Endothelial cell of umbilical vein (primary cell): Measurements from ENCODE around the gene TSEN15.

ENCODE experiments used
- CTCF ChIP-seq, 2 donors: IDR thresholded peaks; 1 replicate in 1 of 2; 2 replicates in 1 of 2; pipeline ENCODE4 v1.5.1; 2011; ENCODE audit warnings: low read length in 2 of 2, mild to moderate bottlenecking in 2 of 2, moderate library complexity in 2 of 2, control low read depth in 1 of 2, inconsistent platforms in 1 of 2, low read depth in 1 of 2; ENCODE audit not compliant: insufficient read depth in 1 of 2; ENCODE audit errors: extremely low read depth in 1 of 2
- EZH2 ChIP-seq: IDR thresholded peaks from 2 replicates; pipeline ENCODE4 v1.6.1; 2012; ENCODE audit warnings: borderline replicate concordance, low read depth, mild to moderate bottlenecking, moderate library complexity, low read length, inconsistent platforms; ENCODE audit not compliant: severe bottlenecking
- POLR2A ChIP-seq: IDR thresholded peaks from 2 replicates; pipeline ENCODE4 v1.6.1; 2012; ENCODE audit warnings: low read depth, mild to moderate bottlenecking, control low read depth, low read length

- TF ChIP-seq POLR2A (no peak), CTCF (IDR thresholded peaks at IDR 0.05; ENCODE audit: extremely low read depth in 1 of 2, insufficient read depth in 1 of 2, low read depth in 1 of 2, low read length in 2 of 2) (no peak), EZH2 (no peak)
These were observed 35.4 kb upstream of the TSEN15 start for GRCh38 chr1:184016169-184016568.
